Activated CD4-positive, alpha-beta T cell treated with anti-CD3 and anti-CD28 coated beads, Interleukin-2, amount 10 ng/mL, durations not matched to agents 7 days and 5 days (primary cell): ENCODE measurements around the gene ZBTB22. TPM values are rescaled to one million over a fixed set of nuclear protein-coding genes. Genes with fewer than 3 reads are reported as not detected.

Experiments
- CTCF ChIA-PET: fragments of 350-600 bp; sonication (Branson Sonifier 250); formaldehyde crosslinking; loops from one replicate; lab custom pipeline; 2021; ENCODE audit warnings: antibody characterized with exemption; lab: Charles Lee
- POLR2A ChIA-PET: fragments of 350-600 bp; sonication (Branson Sonifier 250); formaldehyde crosslinking; loops from one replicate; lab custom pipeline; 2021; ENCODE audit warnings: antibody characterized with exemption; lab: Charles Lee
- DNase-seq: peaks from one replicate; pipeline ENCODE4 v3.0.0-alpha.2; 2020
- H3K27ac Mint-ChIP-seq: one replicate; pipeline ENCODE4 v1.8.0; 2021; ENCODE audit warnings: mild to moderate bottlenecking, moderate library complexity, mixed read lengths
- H3K27me3 Mint-ChIP-seq: one replicate; pipeline ENCODE4 v1.8.0; 2021; ENCODE audit warnings: mixed read lengths
- H3K36me3 Mint-ChIP-seq: one replicate; pipeline ENCODE4 v1.8.0; 2021; ENCODE audit warnings: low read depth, mixed read lengths
- H3K4me1 Mint-ChIP-seq: one replicate; pipeline ENCODE4 v1.8.0; 2021; ENCODE audit warnings: mixed read lengths
- H3K4me3 Mint-ChIP-seq: one replicate; pipeline ENCODE4 v1.8.0; 2021; ENCODE audit warnings: mild to moderate bottlenecking, moderate library complexity, mixed read lengths
- H3K9me3 Mint-ChIP-seq: one replicate; pipeline ENCODE4 v1.8.0; 2021; ENCODE audit warnings: mixed read lengths
- total RNA-seq, 2 experiments: library from RNA; stranded (reverse); gene quantifications; one replicate each; pipeline ENCODE4 v1.2.3, GENCODE V29; 2021

The ZBTB22 gene
- total RNA-seq, 2 experiments from 2014 or later = 15.8 to 16.9 TPM

GRCh38 chr6:33312361-33313104, 5.0 kb downstream of the ZBTB22 start:
- Mint-ChIP-seq H3K9me3 (no peaks in the 10 kb centered on the region), H3K4me1 (peaks cover 53% of the 10 kb centered on the region), H3K27ac (peak overlapping the region; percentile 96), H3K4me3 (peak overlapping the region; percentile 99), H3K36me3 (peaks cover 47% of the 10 kb centered on the region), H3K27me3 (no peaks in the 10 kb centered on the region)
- POLR2A ChIA-PET = interaction anchor here (0.9 kb wide), 1 partner anchor 11 kb away, joined by 3 read pairs; no protein-coding TSS in a partner anchor
- peak; percentile 91 for DNase-seq
- CTCF ChIA-PET = interaction anchor here (0.8 to 2.0 kb wide), 6 partner anchors 11 to 78 kb away, joined by 3 to 11 read pairs (median 4); partner anchors contain the start of genes B3GALT4 and RGL2

DNA sequence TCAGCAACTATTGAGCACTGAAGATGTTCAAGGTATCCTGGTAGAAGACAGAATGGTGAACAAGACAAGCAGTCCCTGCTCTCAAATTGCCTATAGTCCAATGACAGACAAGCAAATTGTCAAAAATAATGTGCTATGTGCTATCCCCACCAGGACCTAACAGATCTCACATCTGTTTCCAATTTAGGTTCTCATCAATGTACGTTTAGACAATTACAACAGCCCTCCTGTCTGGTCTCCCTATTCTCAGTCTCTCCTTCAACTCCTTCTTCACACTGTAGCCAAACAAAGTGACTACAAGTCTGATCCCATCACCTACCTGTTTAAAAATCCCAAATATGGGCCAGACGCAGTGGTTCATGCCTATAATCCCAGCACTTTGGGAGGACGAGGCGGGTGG, 11.2 kb downstream of the ZBTB22 start:
- POLR2A ChIA-PET = no interaction called here
- H3K9me3 Mint-ChIP-seq = no peaks in the 10 kb centered on the region
- H3K27me3 Mint-ChIP-seq = no peaks in the 10 kb centered on the region
- no peak for DNase-seq
- H3K36me3 Mint-ChIP-seq = peaks cover 52% of the 10 kb centered on the region
- H3K4me1 Mint-ChIP-seq = peaks cover 32% of the 10 kb centered on the region
- H3K27ac Mint-ChIP-seq = no peak overlapping the region
- no peak overlapping the region for H3K4me3 Mint-ChIP-seq
- CTCF ChIA-PET = interaction anchor here (0.9 kb wide), 1 partner anchor 10 kb away, joined by 3 read pairs; no protein-coding TSS in a partner anchor

DNA sequence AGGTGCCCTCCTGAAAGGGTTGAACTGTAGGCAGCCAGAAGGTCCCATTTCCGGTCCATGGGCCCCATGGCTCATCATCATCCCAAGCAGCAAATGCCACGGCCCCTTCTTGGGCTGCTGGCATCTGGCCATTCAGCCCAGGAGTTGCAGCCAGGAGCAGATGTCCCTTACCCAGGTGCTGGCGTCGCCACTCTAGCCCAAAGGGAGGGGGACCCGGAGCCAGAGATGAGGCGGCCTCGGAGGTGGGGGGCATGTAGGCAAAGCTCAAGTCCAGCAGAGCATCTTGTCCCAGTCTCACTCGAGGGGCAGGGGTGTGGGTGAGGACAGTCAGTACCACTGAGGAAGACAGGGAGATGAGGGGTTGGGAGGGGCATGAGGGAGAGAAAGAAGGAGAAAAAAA, 12.5 kb downstream of the ZBTB22 start:
- no peak for DNase-seq
- ChIA-PET POLR2A (no interaction called here), CTCF (interaction anchor here (0.6 kb wide), 1 partner anchor 10 kb away, joined by 3 read pairs; no protein-coding TSS in a partner anchor)
- H3K9me3 Mint-ChIP-seq = no peaks in the 10 kb centered on the region
- peaks cover 58% of the 10 kb centered on the region for H3K36me3 Mint-ChIP-seq
- no peaks in the 10 kb centered on the region for H3K27me3 Mint-ChIP-seq
- H3K4me3 Mint-ChIP-seq = no peak overlapping the region
- H3K27ac Mint-ChIP-seq = no peak overlapping the region
- peaks cover 37% of the 10 kb centered on the region for H3K4me1 Mint-ChIP-seq

- POLR2A ChIA-PET = no interaction called here
- Mint-ChIP-seq H3K27ac (no peak overlapping the region), H3K36me3 (peaks cover 65% of the 10 kb centered on the region), H3K9me3 (no peaks in the 10 kb centered on the region), H3K4me1 (peaks cover 45% of the 10 kb centered on the region), H3K27me3 (no peaks in the 10 kb centered on the region), H3K4me3 (no peak overlapping the region)
- CTCF ChIA-PET = no interaction called here
- DNase-seq = no peak
Measured at GRCh38 chr6:33304216-33304615, 13.3 kb downstream of the ZBTB22 start.

DNA sequence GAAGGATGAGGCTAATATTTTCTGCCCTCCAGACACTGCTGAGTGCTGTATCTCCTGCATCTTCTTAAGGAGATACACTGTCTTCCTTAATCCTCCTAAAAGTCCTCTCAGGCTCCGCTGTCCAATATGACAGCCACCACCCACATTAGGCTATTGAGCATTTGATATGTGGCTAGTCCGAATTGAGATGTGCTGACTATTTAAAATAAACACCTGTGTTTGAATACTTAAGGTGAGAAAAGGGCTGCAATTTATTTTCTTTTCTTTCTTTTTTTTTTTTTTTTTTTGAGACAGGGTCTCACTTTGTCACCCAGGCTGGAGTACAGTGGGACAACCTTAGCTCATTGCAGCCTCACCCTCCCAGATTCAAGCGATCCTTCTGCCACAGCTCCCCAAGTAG, 15.7 kb downstream of the ZBTB22 start:
- peaks cover 57% of the 10 kb centered on the region for H3K36me3 Mint-ChIP-seq
- POLR2A ChIA-PET = interaction anchor here (0.7 kb wide), 1 partner anchor 32 kb away, joined by 14 read pairs; no protein-coding TSS in a partner anchor
- no peak overlapping the region for H3K4me3 Mint-ChIP-seq
- CTCF ChIA-PET = interaction anchor here (0.7 to 2.1 kb wide), 5 partner anchors 8 to 307 kb away, joined by 3 to 11 read pairs (median 4); no protein-coding TSS in a partner anchor
- H3K27me3 Mint-ChIP-seq = no peaks in the 10 kb centered on the region
- H3K4me1 Mint-ChIP-seq = peaks cover 49% of the 10 kb centered on the region
- DNase-seq = no peak
- no peak overlapping the region for H3K27ac Mint-ChIP-seq
- no peaks in the 10 kb centered on the region for H3K9me3 Mint-ChIP-seq

- Mint-ChIP-seq H3K27me3 (no peaks in the 10 kb centered on the region), H3K4me3 (peak overlapping the region; percentile 93), H3K9me3 (no peaks in the 10 kb centered on the region), H3K27ac (peak overlapping the region; percentile 98), H3K36me3 (peaks cover 44% of the 10 kb centered on the region), H3K4me1 (peaks cover 44% of the 10 kb centered on the region)
- ChIA-PET CTCF (interaction anchor here (0.7 to 1.8 kb wide), 14 partner anchors 9 to 102 kb away, joined by 3 to 11 read pairs (median 4); partner anchors contain the start of genes B3GALT4, PFDN6, RPS18 and VPS52), POLR2A (interaction anchor here (0.7 to 1.6 kb wide), 3 partner anchors 22 to 48 kb away, joined by 4 to 11 read pairs (median 8); partner anchors contain the start of genes B3GALT4, RPS18 and VPS52)
- DNase-seq = peak; percentile 96
Measured at GRCh38 chr6:33299237-33299944, 18.2 kb downstream of the ZBTB22 start.

GRCh38 chr6:33298773-33299236, 18.7 kb downstream of the ZBTB22 start, which contains the start of gene RGL2:
RGL2 (minus strand) TSS chr6:33298942; CDS start chr6:33298610, 332 bp downstream.
- POLR2A ChIA-PET = interaction anchor here (1.4 to 1.6 kb wide), 2 partner anchors 22 to 27 kb away, joined by 8 to 11 read pairs; partner anchors contain the start of genes B3GALT4, RPS18 and VPS52
- peak; percentile 74 for DNase-seq
- Mint-ChIP-seq H3K4me3 (peak within 1 kb of the TSS; percentile 93), H3K36me3 (peaks cover 47% of the 10 kb centered on the region), H3K4me1 (peaks cover 43% of the 10 kb centered on the region), H3K27ac (peak within 1 kb of the TSS; percentile 98), H3K27me3 (no peaks in the 10 kb centered on the region), H3K9me3 (no peaks in the 10 kb centered on the region)
- CTCF ChIA-PET = interaction anchor here (0.7 to 1.8 kb wide), 10 partner anchors 9 to 101 kb away, joined by 3 to 10 read pairs (median 6); partner anchors contain the start of genes B3GALT4, PFDN6, RPS18 and VPS52

DNA sequence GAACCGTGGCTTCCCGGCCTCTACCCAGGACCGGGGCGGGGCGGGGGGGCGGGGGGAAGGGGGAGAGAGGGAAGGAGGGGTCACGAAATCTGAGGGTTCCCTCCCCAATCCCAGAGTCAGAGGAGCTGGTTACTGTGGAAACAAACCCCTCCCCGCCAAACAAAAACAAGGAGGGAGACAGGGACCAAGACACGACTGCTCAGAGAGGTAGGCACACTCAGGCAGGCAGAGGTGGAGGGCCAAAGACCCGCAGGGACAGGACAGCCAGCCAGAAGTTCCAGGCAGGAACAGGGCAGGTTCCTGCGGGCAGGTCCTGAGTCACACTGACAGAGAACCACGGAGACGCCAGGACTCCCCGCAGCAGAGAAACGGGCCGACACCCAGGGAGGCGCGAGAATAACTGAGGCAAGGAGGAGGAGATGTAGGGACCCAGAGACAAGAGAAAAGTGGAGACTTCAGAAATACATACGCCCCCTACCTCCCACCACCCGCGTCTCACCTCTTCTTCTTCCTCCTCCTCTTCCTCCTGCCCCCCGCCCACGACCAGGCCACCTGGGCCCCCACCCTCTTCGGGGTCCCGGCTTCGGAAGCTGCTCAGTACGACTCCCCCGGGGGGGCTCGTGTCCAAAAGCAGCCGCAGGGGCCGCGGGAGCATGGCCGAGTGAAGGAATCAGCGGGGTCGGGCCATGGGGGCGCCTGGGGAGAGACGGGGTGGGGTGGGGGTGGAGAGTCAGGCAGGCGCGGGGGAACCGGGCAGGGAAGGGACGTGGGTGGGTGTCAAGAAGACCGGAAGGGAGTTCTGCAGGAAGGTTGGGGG, 19.4 kb downstream of the ZBTB22 start:
- Mint-ChIP-seq H3K36me3 (peaks cover 42% of the 10 kb centered on the region), H3K27ac (peak overlapping the region; percentile 98), H3K4me1 (peaks cover 40% of the 10 kb centered on the region), H3K27me3 (no peaks in the 10 kb centered on the region), H3K4me3 (peak overlapping the region; percentile 93), H3K9me3 (no peaks in the 10 kb centered on the region)
- peak; percentile 85 for DNase-seq
- POLR2A ChIA-PET = interaction anchor here (1.6 kb wide), 1 partner anchor 21 kb away, joined by 8 read pairs; the partner anchor contains the start of gene B3GALT4
- CTCF ChIA-PET = interaction anchor here (0.6 to 1.8 kb wide), 3 partner anchors 8 to 93 kb away, joined by 3 to 10 read pairs (median 7); partner anchors contain the start of genes B3GALT4 and PFDN6

GRCh38 chr6:33297406-33297955, 20.1 kb downstream of the ZBTB22 start:
- CTCF ChIA-PET = interaction anchor here (0.6 to 2.1 kb wide), 2 partner anchors 20 to 93 kb away, joined by 3 to 11 read pairs; partner anchors contain the start of gene B3GALT4
- POLR2A ChIA-PET = no interaction called here
- no peak overlapping the region for H3K27ac Mint-ChIP-seq
- no peak for DNase-seq
- H3K27me3 Mint-ChIP-seq = no peaks in the 10 kb centered on the region
- peak overlapping the region; percentile 93 for H3K4me3 Mint-ChIP-seq
- no peaks in the 10 kb centered on the region for H3K9me3 Mint-ChIP-seq
- H3K4me1 Mint-ChIP-seq = peaks cover 40% of the 10 kb centered on the region
- H3K36me3 Mint-ChIP-seq = peaks cover 40% of the 10 kb centered on the region

- no peaks in the 10 kb centered on the region for H3K27me3 Mint-ChIP-seq
- peaks cover 45% of the 10 kb centered on the region for H3K36me3 Mint-ChIP-seq
- peak overlapping the region; percentile 93 for H3K4me3 Mint-ChIP-seq
- no peak for DNase-seq
- ChIA-PET CTCF (interaction anchor here (1.0 to 2.1 kb wide), 3 partner anchors 10 to 48 kb away, joined by 3 to 11 read pairs (median 4); partner anchors contain the start of gene B3GALT4), POLR2A (no interaction called here)
- H3K9me3 Mint-ChIP-seq = no peaks in the 10 kb centered on the region
- no peak overlapping the region for H3K27ac Mint-ChIP-seq
- H3K4me1 Mint-ChIP-seq = peaks cover 37% of the 10 kb centered on the region
Measured at GRCh38 chr6:33296797-33297405, 20.6 kb downstream of the ZBTB22 start.
